Measurements from ENCODE around the gene MED1.

MED1 gene

DNA sequence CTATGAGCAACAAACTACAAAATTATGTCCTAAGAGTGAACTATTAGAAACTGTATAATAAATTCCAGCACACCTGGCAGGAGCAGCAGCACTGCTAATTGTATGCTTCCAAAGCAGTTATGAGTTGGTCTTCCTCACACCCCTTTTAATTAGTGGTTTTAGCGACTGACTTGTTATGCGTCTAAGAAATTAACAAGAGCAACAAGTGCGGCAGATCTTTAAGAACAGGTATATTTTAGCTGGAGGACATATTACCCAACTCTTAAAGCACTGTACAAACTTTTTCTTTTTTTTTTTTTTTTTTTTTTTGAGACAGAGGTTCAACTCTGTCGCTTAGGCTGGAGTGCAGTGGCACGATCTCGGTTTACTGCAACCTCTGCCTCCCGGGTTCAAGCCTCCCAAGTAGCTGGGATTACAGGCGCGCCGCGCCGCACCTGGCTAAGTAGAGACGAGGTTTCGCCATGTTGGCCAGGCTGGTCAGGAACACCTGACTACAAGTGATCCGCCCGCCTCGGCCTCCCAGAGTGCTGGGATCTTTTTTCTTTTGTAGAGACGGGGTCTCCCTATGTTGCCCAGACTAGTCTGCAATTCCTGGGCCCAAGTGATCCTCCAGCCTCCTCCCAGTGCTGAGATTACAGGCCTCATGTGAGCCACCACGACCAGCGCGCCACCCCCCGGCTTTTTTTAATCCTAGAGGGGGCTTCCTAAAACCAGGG, 48.0 kb downstream of the MED1 start (continued):
- TF ChIP-seq, protein P1, sequence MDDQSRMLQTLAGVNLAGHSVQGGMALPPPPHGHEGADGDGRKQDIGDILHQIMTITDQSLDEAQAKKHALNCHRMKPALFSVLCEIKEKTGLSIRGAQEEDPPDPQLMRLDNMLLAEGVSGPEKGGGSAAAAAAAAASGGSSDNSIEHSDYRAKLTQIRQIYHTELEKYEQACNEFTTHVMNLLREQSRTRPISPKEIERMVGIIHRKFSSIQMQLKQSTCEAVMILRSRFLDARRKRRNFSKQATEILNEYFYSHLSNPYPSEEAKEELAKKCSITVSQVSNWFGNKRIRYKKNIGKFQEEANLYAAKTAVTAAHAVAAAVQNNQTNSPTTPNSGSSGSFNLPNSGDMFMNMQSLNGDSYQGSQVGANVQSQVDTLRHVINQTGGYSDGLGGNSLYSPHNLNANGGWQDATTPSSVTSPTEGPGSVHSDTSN (CRISPR knock-in tag; IDR thresholded peaks at IDR 0.05) = no peak
- peak; percentile 46 for TF ChIP-seq ZNF600 (tag by site-specific recombination; IDR thresholded peaks at IDR 0.05)
- TF ChIP-seq SP7 (tag by site-specific recombination; IDR thresholded peaks at IDR 0.05) = peak; percentile 64
- TF ChIP-seq, protein P2, sequence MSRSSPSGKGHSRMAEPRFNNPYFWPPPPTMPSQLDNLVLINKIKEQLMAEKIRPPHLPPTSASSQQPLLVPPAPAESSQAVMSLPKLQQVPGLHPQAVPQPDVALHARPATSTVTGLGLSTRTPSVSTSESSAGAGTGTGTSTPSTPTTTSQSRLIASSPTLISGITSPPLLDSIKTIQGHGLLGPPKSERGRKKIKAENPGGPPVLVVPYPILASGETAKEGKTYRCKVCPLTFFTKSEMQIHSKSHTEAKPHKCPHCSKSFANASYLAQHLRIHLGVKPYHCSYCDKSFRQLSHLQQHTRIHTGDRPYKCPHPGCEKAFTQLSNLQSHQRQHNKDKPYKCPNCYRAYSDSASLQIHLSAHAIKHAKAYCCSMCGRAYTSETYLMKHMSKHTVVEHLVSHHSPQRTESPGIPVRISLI (tag by site-specific recombination; IDR thresholded peaks at IDR 0.05) = peak; percentile 68; the same call in 1 of the 2 replicates
- TF ChIP-seq, protein P3, sequence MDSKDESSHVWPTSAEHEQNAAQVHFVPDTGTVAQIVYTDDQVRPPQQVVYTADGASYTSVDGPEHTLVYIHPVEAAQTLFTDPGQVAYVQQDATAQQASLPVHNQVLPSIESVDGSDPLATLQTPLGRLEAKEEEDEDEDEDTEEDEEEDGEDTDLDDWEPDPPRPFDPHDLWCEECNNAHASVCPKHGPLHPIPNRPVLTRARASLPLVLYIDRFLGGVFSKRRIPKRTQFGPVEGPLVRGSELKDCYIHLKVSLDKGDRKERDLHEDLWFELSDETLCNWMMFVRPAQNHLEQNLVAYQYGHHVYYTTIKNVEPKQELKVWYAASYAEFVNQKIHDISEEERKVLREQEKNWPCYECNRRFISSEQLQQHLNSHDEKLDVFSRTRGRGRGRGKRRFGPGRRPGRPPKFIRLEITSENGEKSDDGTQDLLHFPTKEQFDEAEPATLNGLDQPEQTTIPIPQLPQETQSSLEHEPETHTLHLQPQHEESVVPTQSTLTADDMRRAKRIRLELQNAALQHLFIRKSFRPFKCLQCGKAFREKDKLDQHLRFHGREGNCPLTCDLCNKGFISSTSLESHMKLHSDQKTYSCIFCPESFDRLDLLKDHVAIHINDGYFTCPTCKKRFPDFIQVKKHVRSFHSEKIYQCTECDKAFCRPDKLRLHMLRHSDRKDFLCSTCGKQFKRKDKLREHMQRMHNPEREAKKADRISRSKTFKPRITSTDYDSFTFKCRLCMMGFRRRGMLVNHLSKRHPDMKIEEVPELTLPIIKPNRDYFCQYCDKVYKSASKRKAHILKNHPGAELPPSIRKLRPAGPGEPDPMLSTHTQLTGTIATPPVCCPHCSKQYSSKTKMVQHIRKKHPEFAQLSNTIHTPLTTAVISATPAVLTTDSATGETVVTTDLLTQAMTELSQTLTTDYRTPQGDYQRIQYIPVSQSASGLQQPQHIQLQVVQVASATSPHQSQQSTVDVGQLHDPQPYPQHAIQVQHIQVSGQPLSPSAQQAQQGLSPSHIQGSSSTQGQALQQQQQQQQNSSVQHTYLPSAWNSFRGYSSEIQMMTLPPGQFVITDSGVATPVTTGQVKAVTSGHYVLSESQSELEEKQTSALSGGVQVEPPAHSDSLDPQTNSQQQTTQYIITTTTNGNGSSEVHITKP (tag by site-specific recombination; IDR thresholded peaks at IDR 0.05) = no peak
- TF ChIP-seq, protein P4, sequence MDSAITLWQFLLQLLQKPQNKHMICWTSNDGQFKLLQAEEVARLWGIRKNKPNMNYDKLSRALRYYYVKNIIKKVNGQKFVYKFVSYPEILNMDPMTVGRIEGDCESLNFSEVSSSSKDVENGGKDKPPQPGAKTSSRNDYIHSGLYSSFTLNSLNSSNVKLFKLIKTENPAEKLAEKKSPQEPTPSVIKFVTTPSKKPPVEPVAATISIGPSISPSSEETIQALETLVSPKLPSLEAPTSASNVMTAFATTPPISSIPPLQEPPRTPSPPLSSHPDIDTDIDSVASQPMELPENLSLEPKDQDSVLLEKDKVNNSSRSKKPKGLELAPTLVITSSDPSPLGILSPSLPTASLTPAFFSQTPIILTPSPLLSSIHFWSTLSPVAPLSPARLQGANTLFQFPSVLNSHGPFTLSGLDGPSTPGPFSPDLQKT (IDR thresholded peaks at IDR 0.05; ENCODE audit: borderline replicate concordance, low read depth, low read length) = no peak
- TF ChIP-seq, protein P5, sequence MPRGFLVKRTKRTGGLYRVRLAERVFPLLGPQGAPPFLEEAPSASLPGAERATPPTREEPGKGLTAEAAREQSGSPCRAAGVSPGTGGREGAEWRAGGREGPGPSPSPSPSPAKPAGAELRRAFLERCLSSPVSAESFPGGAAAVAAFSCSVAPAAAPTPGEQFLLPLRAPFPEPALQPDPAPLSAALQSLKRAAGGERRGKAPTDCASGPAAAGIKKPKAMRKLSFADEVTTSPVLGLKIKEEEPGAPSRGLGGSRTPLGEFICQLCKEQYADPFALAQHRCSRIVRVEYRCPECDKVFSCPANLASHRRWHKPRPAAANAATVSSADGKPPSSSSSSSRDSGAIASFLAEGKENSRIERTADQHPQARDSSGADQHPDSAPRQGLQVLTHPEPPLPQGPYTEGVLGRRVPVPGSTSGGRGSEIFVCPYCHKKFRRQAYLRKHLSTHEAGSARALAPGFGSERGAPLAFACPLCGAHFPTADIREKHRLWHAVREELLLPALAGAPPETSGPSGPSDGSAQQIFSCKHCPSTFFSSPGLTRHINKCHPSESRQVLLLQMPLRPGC (tag by site-specific recombination; IDR thresholded peaks at IDR 0.05) = 0 out of 2 replicates have a peak, but pooled peaks have one; percentile 19
- TF ChIP-seq FEZF1 (tag by site-specific recombination; IDR thresholded peaks at IDR 0.05) = no peak

DNA sequence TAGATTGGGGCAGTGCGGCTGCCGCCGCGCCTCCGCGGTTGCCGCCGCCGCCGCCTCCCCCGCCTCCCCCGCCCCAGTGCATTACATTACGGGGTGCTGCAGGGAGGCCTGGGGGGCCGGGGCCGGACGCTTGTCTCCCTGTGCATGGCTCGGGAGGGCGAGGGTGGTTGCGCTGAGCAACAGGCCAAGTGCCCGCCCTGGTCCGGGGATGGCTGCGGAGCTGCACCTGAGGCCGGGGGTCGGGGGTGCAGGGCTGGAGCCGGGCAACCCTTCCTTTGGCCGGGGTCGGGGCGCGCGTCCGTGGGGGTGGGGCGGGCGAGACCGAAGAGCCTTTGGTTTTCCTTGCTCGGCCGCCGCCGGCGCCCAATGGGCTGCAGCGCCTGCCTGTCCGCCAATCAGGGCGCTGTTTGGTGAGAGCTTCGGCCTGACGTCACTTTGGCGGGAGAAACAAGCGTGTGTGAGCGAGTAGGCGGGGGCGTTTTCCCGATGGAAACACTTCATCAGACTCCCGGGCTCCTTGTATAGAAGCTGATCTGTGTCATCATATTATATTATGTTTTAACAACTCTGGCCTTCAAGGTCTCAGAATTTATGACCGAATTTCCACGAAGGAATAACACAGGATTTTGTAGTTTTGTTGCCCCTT, 48.7 kb downstream of the MED1 start:
- H3K4me1 ChIP-seq (ENCODE audit: control insufficient read depth, insufficient read depth, low read length) = peaks cover 17% of the 10 kb centered on the region; the same call in 1 of the 2 replicates
- ChIA-PET POLR2A (interaction anchor here (0.7 to 3.7 kb wide), 6 partner anchors 14 to 203 kb away, joined by 3 to 20 read pairs (median 5); partner anchors contain the start of genes CDK12, MED1 and RPL19), CTCF (interaction anchor here (0.5 to 1.5 kb wide), 4 partner anchors 14 to 221 kb away, joined by 3 to 5 read pairs (median 4); no protein-coding TSS in a partner anchor)
- peaks cover 6 to 24% of the 10 kb centered on the region in 2 experiments; a peak in 2 of 3 replicates for H3K36me3 ChIP-seq (ENCODE audit: control insufficient read depth in 2 of 2, insufficient read depth in 1 of 2, low read length in 2 of 2)
- peak overlapping the region; percentile 99 for H3K4me3 ChIP-seq (ENCODE audit: low read depth, low read length)
- H3K9me3 ChIP-seq (ENCODE audit: control insufficient read depth, insufficient read depth, low read depth, low read length) = no peaks in the 10 kb centered on the region
- peak overlapping the region; percentile 93 for H3K27ac ChIP-seq (ENCODE audit: extremely low read depth, low read depth, low read length)
- TF ChIP-seq ZNF610 (tag by site-specific recombination; IDR thresholded peaks at IDR 0.05; ENCODE audit: borderline replicate concordance) = no peak
- 0 out of 2 replicates have a peak, but pooled peaks have one; percentile 25 for TF ChIP-seq SP3 (tag by site-specific recombination; IDR thresholded peaks at IDR 0.05)
- TF ChIP-seq, protein P6, sequence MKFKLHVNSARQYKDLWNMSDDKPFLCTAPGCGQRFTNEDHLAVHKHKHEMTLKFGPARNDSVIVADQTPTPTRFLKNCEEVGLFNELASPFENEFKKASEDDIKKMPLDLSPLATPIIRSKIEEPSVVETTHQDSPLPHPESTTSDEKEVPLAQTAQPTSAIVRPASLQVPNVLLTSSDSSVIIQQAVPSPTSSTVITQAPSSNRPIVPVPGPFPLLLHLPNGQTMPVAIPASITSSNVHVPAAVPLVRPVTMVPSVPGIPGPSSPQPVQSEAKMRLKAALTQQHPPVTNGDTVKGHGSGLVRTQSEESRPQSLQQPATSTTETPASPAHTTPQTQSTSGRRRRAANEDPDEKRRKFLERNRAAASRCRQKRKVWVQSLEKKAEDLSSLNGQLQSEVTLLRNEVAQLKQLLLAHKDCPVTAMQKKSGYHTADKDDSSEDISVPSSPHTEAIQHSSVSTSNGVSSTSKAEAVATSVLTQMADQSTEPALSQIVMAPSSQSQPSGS (tag by site-specific recombination; IDR thresholded peaks at IDR 0.05; ENCODE audit: low read depth) = peak; percentile 95
- no peak for TF ChIP-seq ZNF16 (tag by site-specific recombination; IDR thresholded peaks at IDR 0.05; ENCODE audit: low read depth)
- peak; percentile 3; the same call in 1 of the 2 replicates for TF ChIP-seq EGR2 (tag by site-specific recombination; IDR thresholded peaks at IDR 0.05; ENCODE audit: low read depth)
- no peak for TF ChIP-seq ZNF658 (tag by site-specific recombination; IDR thresholded peaks at IDR 0.05)
- TF ChIP-seq, protein P5 (tag by site-specific recombination; IDR thresholded peaks at IDR 0.05) = no peak; the same call in 1 of the 2 replicates
- TF ChIP-seq, protein P7, sequence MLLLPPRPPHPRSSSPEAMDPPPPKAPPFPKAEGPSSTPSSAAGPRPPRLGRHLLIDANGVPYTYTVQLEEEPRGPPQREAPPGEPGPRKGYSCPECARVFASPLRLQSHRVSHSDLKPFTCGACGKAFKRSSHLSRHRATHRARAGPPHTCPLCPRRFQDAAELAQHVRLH (tag by site-specific recombination; IDR thresholded peaks at IDR 0.05) = no peak
- TF ChIP-seq GLIS1 (tag by site-specific recombination; IDR thresholded peaks at IDR 0.05) = no peak
- TF ChIP-seq ZNF585B (tag by site-specific recombination; IDR thresholded peaks at IDR 0.05) = no peak
- TF ChIP-seq ZNF426 (tag by site-specific recombination; IDR thresholded peaks at IDR 0.05) = no peak
- no peak for TF ChIP-seq HOXD13 (CRISPR knock-in tag; IDR thresholded peaks at IDR 0.05; ENCODE audit: borderline replicate concordance)

Data from HEK293 (cell line).